WERI-Rb-1 (cell line): ENCODE results near the gene TNRC18.
"Not testable (repeated sequence)": the region's sequence is repeated elsewhere in the genome, so short reads cannot be mapped to it uniquely, and the experiment has no call there.

Experiments
- DNase-seq: peaks from one replicate; pipeline ENCODE4 v3.0.0-alpha.2; 2020
- H3K27ac ChIP-seq: fragments of 250-450 bp; sonication (Bioruptor Pico); 2 replicates; pipeline ENCODE4 v1.5.1; 2020; ENCODE audit warnings: mild to moderate bottlenecking, moderate library complexity
- H3K27me3 ChIP-seq: fragments of 250-450 bp; sonication (Bioruptor Pico); 2 replicates; pipeline ENCODE4 v1.5.1; 2021; ENCODE audit warnings: mild to moderate bottlenecking, low read depth, moderate library complexity; ENCODE audit not compliant: insufficient read depth, severe bottlenecking
- H3K36me3 ChIP-seq: fragments of 250-450 bp; sonication (Bioruptor Pico); 2 replicates; pipeline ENCODE4 v1.5.1; 2020; ENCODE audit warnings: mild to moderate bottlenecking, moderate library complexity
- H3K4me3 ChIP-seq: 2 replicates; pipeline ENCODE4 v1.5.1; 2011; ENCODE audit warnings: low read depth, mild to moderate bottlenecking, control low read depth, low read length
- H3K9me3 ChIP-seq: fragments of 250-450 bp; sonication (Bioruptor Pico); 2 replicates; pipeline ENCODE4 v1.5.1; 2021; ENCODE audit warnings: mild to moderate bottlenecking, moderate library complexity; ENCODE audit not compliant: severe bottlenecking
- CTCF ChIP-seq: IDR thresholded peaks from 2 replicates; pipeline ENCODE4 v1.5.1; 2011; ENCODE audit warnings: low read depth, mild to moderate bottlenecking, control low read depth, inconsistent platforms, low read length

TNRC18 gene

GRCh38 chr7:5283421-5284303 lies 140.0 kb downstream of the TNRC18 start:
- no peaks in the 10 kb centered on the region for H3K9me3 ChIP-seq
- no peaks in the 10 kb centered on the region for H3K27me3 ChIP-seq
- no peak for TF ChIP-seq CTCF
- DNase-seq: no peak
- peak overlapping the region; percentile 55 for H3K4me3 ChIP-seq
- no peaks in the 10 kb centered on the region for H3K36me3 ChIP-seq
- H3K27ac ChIP-seq: no peak overlapping the region

GRCh38 chr7:5282543-5283316 lies 140.9 kb downstream of the TNRC18 start, which contains the start of gene SLC29A4:
Gene SLC29A4, plus strand, starts transcription at chr7:5282943. Its CDS starts 4,874 bp downstream, at chr7:5287817.
- peak; percentile 46 for DNase-seq
- TF ChIP-seq CTCF: no peak
- H3K27ac ChIP-seq: no peak within 1 kb of the TSS
- H3K36me3 ChIP-seq: no peaks in the 10 kb centered on the region
- no peaks in the 10 kb centered on the region for H3K9me3 ChIP-seq
- H3K4me3 ChIP-seq: peak within 1 kb of the TSS; percentile 55
- H3K27me3 ChIP-seq: no peaks in the 10 kb centered on the region

- DNase-seq, H3K4me3 ChIP-seq, H3K27ac ChIP-seq, H3K9me3 ChIP-seq, H3K27me3 ChIP-seq, H3K36me3 ChIP-seq: not testable (repeated sequence)
Observed at GRCh38 chr7:5281598-5282500, 141.8 kb downstream of the TNRC18 start.

GRCh38 chr7:5279734-5280133 lies 143.9 kb downstream of the TNRC18 start:
- Histone ChIP-seq H3K4me3 (no peak overlapping the region), H3K27me3 (no peaks in the 10 kb centered on the region), H3K9me3 (no peaks in the 10 kb centered on the region), H3K36me3 (no peaks in the 10 kb centered on the region), H3K27ac (no peak overlapping the region)
- no peak for TF ChIP-seq CTCF
- no peak for DNase-seq

GRCh38 chr7:5278766-5279165 lies 144.9 kb downstream of the TNRC18 start:
- DNase-seq: no peak
- Histone ChIP-seq H3K36me3 (no peaks in the 10 kb centered on the region), H3K9me3 (no peaks in the 10 kb centered on the region), H3K4me3 (no peak overlapping the region), H3K27me3 (no peaks in the 10 kb centered on the region), H3K27ac (no peak overlapping the region)
- no peak for TF ChIP-seq CTCF
